ENCODE data around the gene TNFRSF25. TPM values are rescaled to one million over a fixed set of nuclear protein-coding genes. Genes with fewer than 3 reads are reported as not detected.
A peak's percentile ranks its signal among the peaks of the same experiment; 100 is the strongest.

The TNFRSF25 gene
- total and polyA plus RNA-seq, 2 experiments from 2014 or later = 3.1 to 5.6 TPM

GRCh38 chr1:6485168-6486101 is 19.5 kb upstream of the TNFRSF25 start:
- WGBS, 2 experiments (ENCODE audit: low coverage in 1 of 2, low lambda C conversion rate in 2 of 2, missing lambda C conversion rate in 2 of 2) = 5 to 7% methylated on average over 15 to 43 of the region's 80 CpGs
- Histone ChIP-seq H4K20me1 (ENCODE audit: insufficient read depth) (no peaks in the 10 kb centered on the region), H3K4me3 (peak overlapping the region; percentile 68), H3K4me2 (ENCODE audit: unreplicated experiment) (peak overlapping the region; percentile 34), H3K9me2 (ENCODE audit: insufficient read depth) (no peaks in the 10 kb centered on the region), H3K36me3 (ENCODE audit: low read depth) (no peaks in the 10 kb centered on the region), H3F3A (ENCODE audit: insufficient read depth) (no peaks in the 10 kb centered on the region), H3K4me1 (ENCODE audit: insufficient read depth) (no peaks in the 10 kb centered on the region), H3K27ac (no peak overlapping the region), H2AFZ (peak overlapping the region; percentile 61), H3K79me2 (ENCODE audit: insufficient read depth) (no peaks in the 10 kb centered on the region), H3K9ac (peak overlapping the region; percentile 58; the same call in 1 of the 2 replicates), H3K9me3 (ENCODE audit: low read depth) (no peaks in the 10 kb centered on the region), H3K27me3 (replicated peaks; ENCODE audit: insufficient read depth) (no peaks in the 10 kb centered on the region)
- TF ChIP-seq EZH2phosphoT487 (IDR thresholded peaks at IDR 0.05; ENCODE audit: insufficient read depth, low read depth) = no peak
- no peak for TF ChIP-seq EZH2 (IDR thresholded peaks at IDR 0.05; ENCODE audit: insufficient read depth, poor library complexity, severe bottlenecking)
- in situ Hi-C loops (cut with MboI) = no loop called here
- DNase-seq = peak; percentile 45

GRCh38 chr1:6484826-6485167 is 18.8 kb upstream of the TNFRSF25 start:
- Histone ChIP-seq H3F3A (ENCODE audit: insufficient read depth) (no peaks in the 10 kb centered on the region), H4K20me1 (ENCODE audit: insufficient read depth) (no peaks in the 10 kb centered on the region), H3K9ac (peak overlapping the region; percentile 58; the same call in 1 of the 2 replicates), H3K36me3 (ENCODE audit: low read depth) (no peaks in the 10 kb centered on the region), H3K4me1 (ENCODE audit: insufficient read depth) (no peaks in the 10 kb centered on the region), H3K4me3 (peak overlapping the region; percentile 68), H3K4me2 (ENCODE audit: unreplicated experiment) (no peak overlapping the region), H3K79me2 (ENCODE audit: insufficient read depth) (no peaks in the 10 kb centered on the region), H3K27ac (no peak overlapping the region), H3K9me2 (ENCODE audit: insufficient read depth) (no peaks in the 10 kb centered on the region), H2AFZ (no peak overlapping the region), H3K9me3 (ENCODE audit: low read depth) (no peaks in the 10 kb centered on the region), H3K27me3 (replicated peaks; ENCODE audit: insufficient read depth) (no peaks in the 10 kb centered on the region)
- TF ChIP-seq EZH2 (IDR thresholded peaks at IDR 0.05; ENCODE audit: insufficient read depth, poor library complexity, severe bottlenecking) = no peak
- TF ChIP-seq EZH2phosphoT487 (IDR thresholded peaks at IDR 0.05; ENCODE audit: insufficient read depth, low read depth) = no peak
- in situ Hi-C loops (cut with MboI) = no loop called here
- DNase-seq = no peak
- 35 to 40% methylated on average over 9 to 13 of the region's 13 CpGs for WGBS, 2 experiments (ENCODE audit: low coverage in 1 of 2, low lambda C conversion rate in 2 of 2, missing lambda C conversion rate in 2 of 2)

DNA sequence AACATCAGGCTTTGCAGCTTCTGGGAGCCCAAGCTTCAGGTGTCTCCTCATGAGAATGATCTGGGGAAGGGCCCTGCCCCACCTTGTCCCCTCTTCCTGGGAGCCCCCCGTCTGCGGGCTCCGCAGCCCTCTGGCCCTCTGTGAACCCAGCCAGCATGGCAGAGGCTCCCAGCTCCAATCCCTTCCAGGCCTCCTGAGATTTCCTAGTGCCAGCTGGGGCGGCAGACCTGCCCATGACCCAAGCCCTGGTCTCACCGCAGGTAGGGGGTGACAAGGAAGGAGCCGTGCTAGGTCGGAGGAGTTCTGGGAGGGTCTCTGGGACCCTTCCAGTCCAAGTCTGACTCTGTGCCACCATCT is 17.8 kb upstream of the TNFRSF25 start:
- 84 to 91% methylated on average over 7 of the region's 7 CpGs for WGBS, 2 experiments (ENCODE audit: low coverage in 1 of 2, low lambda C conversion rate in 2 of 2, missing lambda C conversion rate in 2 of 2)
- TF ChIP-seq EZH2 (IDR thresholded peaks at IDR 0.05; ENCODE audit: insufficient read depth, poor library complexity, severe bottlenecking) (no peak), EZH2phosphoT487 (IDR thresholded peaks at IDR 0.05; ENCODE audit: insufficient read depth, low read depth) (no peak)
- no peak overlapping the region for H3K4me2 ChIP-seq (ENCODE audit: unreplicated experiment)
- no peaks in the 10 kb centered on the region for H3K9me2 ChIP-seq (ENCODE audit: insufficient read depth)
- no peak overlapping the region for H3K9ac ChIP-seq
- H3K36me3 ChIP-seq (ENCODE audit: low read depth) = no peaks in the 10 kb centered on the region
- no peak overlapping the region for H2AFZ ChIP-seq
- H3F3A ChIP-seq (ENCODE audit: insufficient read depth) = no peaks in the 10 kb centered on the region
- H3K4me3 ChIP-seq = no peak overlapping the region
- in situ Hi-C loops (cut with MboI) = no loop called here
- DNase-seq = no peak
- H3K9me3 ChIP-seq (ENCODE audit: low read depth) = no peaks in the 10 kb centered on the region
- no peaks in the 10 kb centered on the region for H3K27me3 ChIP-seq (replicated peaks; ENCODE audit: insufficient read depth)
- no peaks in the 10 kb centered on the region for H4K20me1 ChIP-seq (ENCODE audit: insufficient read depth)
- no peak overlapping the region for H3K27ac ChIP-seq
- H3K79me2 ChIP-seq (ENCODE audit: insufficient read depth) = no peaks in the 10 kb centered on the region
- no peaks in the 10 kb centered on the region for H3K4me1 ChIP-seq (ENCODE audit: insufficient read depth)

DNA sequence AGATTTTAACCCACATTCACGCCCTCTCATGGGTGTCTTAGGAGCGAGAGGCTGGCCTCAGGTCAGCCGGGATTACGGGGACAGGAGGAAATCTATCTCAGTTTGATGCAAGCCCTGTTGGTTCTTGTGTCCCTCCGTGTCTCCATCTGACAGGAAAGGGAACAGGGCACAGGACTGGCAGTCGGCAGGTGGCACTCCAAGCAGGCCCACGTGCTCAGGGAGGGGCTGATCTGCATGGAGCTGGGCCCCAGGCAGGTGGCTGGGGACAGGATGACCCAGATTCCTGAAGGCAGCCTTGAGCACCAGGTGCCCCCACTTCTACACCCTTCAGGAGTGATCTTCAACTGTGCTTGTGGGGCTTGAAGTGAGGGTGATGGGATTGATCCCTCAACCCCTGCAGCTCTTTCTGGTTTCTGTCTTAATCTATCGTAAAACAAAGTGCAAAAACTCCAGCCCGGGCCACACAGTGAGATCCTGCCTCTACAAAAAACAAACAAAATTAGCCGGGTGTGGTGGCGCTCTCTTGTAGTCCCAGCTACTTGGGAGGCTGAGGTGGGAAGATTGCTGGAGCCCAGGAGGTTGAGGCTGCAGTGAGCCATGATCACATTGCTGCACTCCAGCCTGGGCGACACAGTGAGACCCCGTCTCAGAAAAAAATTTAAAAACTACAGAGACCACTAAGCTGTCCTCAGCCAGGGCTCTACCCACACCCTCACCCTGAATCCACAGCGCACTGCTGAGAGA is 17.2 kb upstream of the TNFRSF25 start:
- Histone ChIP-seq H2AFZ (no peak overlapping the region), H3K4me2 (ENCODE audit: unreplicated experiment) (no peak overlapping the region), H3K36me3 (ENCODE audit: low read depth) (no peaks in the 10 kb centered on the region), H3K27me3 (replicated peaks; ENCODE audit: insufficient read depth) (no peaks in the 10 kb centered on the region), H3K4me3 (no peak overlapping the region), H3K9ac (no peak overlapping the region), H3F3A (ENCODE audit: insufficient read depth) (no peaks in the 10 kb centered on the region), H3K4me1 (ENCODE audit: insufficient read depth) (no peaks in the 10 kb centered on the region), H4K20me1 (ENCODE audit: insufficient read depth) (no peaks in the 10 kb centered on the region), H3K9me3 (ENCODE audit: low read depth) (no peaks in the 10 kb centered on the region), H3K79me2 (ENCODE audit: insufficient read depth) (no peaks in the 10 kb centered on the region), H3K27ac (no peak overlapping the region), H3K9me2 (ENCODE audit: insufficient read depth) (no peaks in the 10 kb centered on the region)
- no peak for DNase-seq
- in situ Hi-C loops (cut with MboI) = no loop called here
- TF ChIP-seq EZH2phosphoT487 (IDR thresholded peaks at IDR 0.05; ENCODE audit: insufficient read depth, low read depth) (no peak), EZH2 (IDR thresholded peaks at IDR 0.05; ENCODE audit: insufficient read depth, poor library complexity, severe bottlenecking) (no peak)
- WGBS, 2 experiments (ENCODE audit: low coverage in 1 of 2, low lambda C conversion rate in 2 of 2, missing lambda C conversion rate in 2 of 2) = 77 to 81% methylated on average over 14 of the region's 14 CpGs
